HG03571 (cell line): Measurements from ENCODE around the gene ARSB.

Experiments used
- ATAC-seq: cut with Tn5 transposase; IDR thresholded peaks from one replicate; pipeline ENCODE4 v1.9.1; 2021; ENCODE audit not compliant: unreplicated experiment

The ARSB gene

DNA sequence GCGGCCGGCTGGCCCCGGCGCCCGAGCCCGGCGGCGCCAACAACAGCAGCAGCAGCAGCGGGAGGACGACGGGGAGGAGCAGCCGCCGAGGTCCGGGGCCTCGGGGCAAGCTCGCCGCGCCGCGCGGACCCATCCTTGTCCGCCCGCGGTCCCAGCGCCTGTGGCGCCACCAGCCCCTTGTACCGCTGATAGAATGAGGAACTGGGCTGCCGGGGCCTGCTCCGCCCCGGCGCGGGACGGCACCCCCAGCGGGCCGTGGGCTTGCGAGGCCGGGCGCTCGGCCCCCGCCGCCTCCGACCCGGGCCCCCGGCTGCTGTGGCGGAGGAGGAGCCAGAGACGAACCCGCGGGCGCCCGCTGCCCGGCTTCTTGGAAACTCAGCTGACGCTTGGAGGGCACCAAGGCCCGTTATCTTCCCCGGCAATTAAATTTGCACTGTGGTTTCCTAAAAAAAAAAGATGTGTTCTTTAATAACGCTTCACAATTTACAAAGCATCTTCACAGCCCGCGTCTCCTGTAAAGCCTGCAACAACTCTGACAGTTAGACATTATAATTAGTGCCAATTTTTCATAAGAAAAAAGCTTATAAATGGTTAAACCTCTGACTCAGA lies at the start of gene ARSB:
Gene ARSB (minus strand): TSS at position 195 of the 609 bp plus-strand sequence. CDS start 62 bp downstream, at position 133.
- peak; percentile 35 for ATAC-seq

DNA sequence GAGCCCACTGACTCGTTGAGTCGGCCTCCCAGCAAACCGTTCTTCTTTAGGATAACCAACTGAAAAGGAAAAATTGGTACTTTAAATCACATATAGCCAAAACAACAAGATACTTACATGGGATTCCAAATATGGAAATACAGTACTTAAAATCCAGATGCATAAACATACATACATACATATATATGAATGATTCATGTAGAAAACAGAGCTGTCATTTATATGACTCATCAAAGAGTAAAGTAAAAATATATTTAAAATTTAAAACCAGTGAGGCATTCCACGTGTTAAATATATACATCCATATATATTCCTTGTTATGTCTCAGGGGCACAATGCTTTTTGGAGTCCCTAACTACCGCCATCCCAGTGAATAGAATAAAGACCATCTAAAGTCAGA lies 47.7 kb upstream of the ARSB start:
- ATAC-seq, result no peak

DNA sequence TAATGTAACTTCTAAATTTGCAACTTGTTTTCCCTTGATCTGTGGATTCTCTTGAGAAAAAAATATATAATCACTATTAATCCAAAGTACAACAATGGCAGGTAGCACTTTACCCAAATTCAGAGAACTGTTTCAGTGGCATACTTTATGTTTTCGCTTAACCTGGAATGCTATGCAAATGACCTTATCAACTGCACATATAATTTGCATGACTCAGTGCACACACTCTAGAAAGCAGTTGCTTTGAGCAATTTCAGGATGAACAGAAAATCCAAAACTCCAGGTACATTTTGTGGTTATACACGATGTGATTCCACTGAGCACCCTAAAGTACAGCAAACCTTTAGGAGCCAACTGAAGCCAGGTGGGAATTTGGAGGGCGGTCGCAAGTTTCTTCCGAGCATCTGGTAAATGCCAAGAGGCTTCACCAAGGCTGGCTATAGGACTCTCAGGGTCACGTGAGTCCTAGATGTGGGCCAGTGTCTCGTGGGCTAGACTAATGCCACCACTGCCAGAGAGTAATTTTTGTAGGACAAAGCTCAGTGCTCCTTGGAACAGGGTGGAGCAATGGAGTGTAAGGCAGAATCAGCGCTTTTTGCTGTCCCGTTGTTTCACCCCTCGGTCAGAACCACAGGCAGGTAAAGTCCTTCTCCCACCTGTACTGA lies 47.1 kb upstream of the ARSB start:
- no peak for ATAC-seq

DNA sequence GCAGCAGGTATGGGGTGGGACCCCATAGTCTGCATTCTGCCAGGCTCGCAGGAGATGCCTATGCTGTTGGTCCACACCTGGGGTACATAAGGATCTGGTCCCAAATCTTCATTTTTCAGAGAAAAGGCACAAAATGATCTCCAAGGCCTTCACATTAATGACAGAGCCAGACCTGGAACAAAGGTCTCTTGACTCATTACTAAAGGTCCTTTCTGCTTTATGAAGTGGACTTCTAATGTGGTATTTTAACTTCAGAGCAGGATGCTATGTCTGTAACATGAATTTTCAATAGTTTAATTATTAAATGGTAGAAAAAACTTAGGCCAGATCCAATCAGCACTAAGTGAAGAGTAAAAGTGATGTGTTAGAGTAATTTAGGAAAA lies 46.4 kb upstream of the ARSB start:
- ATAC-seq, result no peak

DNA sequence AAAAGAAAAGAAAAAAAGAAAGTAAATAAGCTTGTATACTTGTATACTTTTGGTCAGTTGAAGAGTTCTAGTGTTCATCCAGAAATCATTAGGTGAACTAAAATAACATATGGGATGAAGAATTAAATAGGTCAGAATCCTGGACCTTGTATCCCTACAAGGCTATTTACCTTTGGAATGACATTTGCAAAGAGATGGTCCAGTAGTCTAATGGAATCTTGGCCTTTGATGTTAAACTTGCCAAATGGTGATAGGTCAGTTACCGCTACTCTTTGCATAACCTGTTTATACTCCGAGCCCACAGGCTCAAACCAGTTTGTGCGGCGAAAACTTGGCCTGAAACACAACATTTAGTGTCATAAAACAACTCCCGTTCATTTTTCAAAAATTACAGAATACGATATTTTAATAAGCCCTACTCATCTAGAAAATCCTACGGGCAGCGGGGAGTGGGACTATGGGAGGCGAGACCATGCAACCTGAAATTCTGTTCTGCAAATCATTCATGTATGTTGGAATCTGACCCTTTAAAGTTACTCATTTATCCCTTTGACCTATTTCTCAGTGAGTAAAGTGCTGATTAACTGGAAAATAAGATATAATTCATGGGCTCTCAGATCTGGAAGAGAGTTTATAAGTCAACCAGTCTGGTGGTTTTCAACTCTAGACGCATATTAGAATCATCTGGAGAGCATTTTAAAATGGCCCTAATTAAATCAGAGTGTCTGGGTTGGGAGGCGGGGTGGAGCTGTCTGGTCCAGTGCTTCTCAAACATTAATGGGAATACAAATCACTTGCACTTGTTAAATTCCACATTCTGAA lies 45.8 kb upstream of the ARSB start:
- ATAC-seq, result no peak

DNA sequence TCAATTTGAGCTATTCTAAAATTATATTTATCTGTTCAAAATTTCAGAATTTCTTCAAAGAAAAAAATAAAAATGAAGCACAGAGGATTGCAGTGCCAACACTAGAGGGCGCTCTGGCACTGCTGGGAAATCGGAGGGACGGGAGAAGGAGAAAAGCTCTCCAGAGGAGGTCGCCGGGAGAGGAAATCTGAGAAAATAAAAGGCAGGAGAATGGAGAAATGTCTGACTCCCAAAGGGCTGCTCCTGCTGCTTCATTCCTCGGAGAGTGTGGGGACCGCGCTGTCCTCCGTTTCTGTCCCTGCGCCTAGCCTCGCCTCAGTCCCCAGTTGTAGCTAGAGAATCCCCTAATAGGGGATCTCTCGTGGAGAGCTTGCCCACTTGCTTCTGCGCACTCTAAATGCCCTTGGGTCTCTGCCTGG lies 40.0 kb upstream of the ARSB start:
- ATAC-seq, result no peak

DNA sequence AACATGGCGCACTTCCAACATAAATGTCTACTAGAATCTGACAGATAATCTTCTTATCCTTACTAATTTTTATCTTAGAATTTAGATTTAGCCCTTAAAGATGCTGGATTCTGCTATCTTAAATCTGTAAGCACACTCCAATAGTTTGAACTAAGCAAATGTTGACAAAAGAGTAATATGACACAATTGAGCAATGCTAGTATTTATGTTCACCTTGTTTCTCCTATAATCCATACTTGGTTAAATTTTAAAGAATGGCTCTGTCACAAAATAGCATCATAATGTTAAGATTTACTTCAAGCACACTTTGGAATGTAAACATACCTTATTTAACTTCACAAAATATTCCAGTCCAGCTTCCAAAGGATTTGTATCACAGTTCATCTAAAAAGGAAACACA lies 38.8 kb upstream of the ARSB start:
- ATAC-seq, result no peak

DNA sequence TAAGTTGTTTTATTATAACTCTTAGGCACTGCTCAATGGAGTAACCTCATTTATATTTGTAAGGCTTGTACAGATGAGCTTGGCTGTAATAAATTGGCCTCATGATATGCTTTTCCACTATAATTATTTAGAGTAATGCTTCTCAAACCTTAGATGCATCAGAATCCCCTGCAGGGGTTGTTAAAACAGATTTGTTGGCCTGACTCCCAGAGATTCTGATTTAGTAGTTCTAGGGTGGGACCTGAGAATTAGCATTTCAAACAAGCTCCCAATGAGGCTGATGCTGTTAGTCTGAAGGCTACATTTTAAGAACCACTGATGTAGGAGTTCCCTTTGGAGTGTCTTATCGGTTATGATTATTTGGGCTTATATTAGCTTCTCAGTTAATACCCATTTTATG lies 38.2 kb upstream of the ARSB start:
- no peak for ATAC-seq

DNA sequence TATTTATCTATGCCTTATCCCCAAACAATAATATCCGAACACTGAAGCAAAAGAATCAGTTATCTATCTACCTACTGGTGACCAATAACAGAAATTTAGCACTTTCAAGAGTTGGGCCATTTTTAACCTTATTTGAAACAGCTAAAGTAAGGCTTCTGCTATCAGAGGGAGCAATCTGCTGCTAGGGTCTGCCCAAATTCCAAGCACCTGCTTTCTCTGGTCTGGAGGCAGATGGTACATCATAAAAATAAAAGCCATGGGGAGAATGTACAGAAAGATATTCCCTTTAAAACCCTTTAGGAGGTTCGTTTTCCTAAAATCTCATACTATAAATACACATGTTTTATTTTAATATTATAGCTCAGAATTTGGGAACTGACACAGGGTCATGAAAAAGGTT lies 37.7 kb upstream of the ARSB start:
- ATAC-seq, result no peak

DNA sequence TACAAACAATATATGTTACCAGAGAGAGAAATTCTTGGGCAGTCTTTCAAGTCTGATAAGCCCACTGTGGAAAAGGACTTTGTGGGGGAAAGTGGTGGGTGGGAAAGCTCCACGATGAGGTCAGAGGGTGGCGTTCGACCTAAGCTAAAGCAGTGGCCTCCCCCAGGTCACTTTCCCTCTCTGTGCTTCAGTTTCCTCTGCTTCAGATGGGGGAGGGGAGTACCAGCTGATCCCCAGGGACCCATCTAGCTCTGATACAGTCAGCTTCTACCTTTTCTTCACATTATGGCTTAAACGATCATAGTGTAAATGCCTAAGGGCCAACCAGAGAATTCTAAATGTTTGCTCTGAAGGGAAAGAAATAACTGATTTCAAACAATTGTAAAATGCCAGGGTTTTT lies 36.6 kb upstream of the ARSB start:
- no peak for ATAC-seq

DNA sequence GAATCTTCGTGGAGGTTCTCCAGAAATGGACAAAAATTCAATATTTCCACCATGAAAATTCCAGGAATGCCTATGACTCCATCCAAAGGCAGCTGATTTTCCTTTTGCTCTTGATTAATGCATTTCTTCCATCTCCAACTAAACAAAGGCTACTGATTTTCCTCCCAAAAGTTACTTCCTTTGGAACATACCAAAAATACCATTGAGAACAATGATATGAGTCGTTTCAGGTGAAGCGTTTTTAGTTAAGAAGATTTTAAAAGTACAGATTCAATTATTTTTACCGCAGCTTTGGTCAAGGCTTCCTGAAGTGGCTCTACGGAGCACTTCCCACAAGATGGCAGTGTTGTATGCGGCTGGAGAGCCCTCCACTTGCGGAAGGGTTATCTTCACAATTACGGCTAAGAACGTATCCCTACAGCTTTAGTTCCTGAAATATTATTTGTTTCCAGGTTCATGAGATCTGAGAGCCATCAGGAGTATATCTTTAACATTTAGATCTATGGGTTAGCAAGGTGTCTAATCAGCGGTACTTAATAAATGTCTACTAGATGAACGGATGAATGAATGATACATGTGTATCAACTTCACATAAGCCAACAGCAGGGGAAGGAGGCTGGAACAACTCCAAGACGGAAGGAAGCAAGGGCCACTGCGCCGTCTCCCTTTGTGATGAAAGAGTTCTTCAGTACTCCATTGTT lies 35.9 kb upstream of the ARSB start:
- no peak for ATAC-seq

DNA sequence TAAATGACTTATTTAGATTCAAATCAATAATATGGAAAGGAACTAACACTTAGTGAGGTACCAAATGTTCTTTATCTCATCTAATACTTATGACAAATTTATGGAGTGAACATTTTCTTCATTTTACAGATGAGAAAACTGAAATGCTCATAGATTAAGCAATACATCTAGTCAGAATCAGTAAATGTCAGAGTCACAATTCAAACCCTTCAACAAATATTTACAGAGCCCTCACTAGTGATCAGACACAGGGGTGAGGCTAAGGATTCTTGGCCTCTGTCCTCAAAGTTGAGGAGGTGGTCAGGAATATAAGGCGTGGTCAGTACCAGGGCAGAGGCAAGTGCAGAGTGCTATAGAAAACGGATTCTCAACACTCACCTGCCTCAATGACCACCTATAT lies 29.5 kb upstream of the ARSB start:
- no peak for ATAC-seq

DNA sequence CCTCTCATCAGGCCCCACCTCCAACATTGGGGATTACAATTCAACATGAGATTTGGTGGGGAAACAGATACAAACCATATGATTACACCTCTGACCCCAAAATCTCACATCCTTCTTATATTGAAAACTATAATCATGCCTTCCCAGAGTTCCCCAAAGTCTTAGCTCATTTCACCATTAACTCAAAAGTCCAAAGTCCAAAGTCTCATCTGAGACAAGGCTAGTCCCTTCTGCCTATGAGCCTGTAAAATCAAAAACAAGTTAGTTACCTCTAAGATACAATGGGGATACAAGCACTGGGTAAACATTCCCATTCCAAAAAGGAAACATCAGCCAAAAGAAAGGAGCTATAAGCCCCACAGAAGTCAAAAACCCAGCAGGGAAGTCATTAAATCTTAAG lies 26.8 kb upstream of the ARSB start:
- no peak for ATAC-seq

DNA sequence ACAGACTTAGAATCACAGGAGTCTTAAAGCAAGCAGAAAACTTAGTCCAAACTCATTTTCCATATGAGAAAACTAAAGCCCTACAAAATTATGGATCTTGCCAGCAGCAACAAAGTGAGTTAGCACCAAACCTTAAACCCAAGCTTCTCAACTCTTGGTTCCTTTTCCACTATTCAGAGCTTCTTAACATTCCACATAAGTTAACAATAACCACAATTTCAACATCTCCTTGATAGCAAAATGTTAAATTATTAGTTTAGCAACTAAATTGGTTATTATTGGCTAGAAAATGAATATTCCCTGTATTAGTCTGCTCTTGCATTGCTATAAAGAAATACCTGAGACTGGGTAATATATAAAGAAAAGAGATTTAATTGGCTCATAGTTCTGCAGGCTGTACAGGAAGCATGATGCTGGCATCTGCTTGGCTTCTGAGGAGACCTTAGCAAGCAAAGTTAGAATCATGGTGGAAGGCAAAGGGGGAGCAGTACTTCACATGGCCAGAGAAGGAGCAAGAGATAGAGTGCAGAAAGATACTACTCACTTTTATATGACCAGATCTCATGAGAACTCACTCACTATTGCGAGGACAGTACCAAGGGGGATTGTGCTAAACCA lies 26.2 kb upstream of the ARSB start:
- no peak for ATAC-seq

DNA sequence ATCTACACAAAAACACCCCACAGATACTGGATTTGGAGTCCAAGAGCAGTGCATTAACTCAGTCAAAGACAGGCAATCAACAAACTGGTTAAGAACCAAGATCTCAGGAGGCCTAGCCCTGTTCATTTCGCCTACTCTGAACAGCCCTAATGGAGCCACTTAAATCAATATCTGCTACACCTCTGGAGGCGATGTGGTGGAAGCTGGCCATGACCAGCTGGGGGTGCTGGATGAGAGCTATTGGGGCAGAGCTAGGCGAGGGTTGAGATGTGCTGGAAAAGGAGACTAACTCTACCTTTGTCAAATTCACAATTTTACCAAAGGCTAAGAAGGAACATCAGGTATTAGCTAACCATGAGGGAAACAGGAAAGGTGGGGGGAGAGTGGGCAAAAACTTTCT lies 23.3 kb upstream of the ARSB start:
- ATAC-seq, result no peak

DNA sequence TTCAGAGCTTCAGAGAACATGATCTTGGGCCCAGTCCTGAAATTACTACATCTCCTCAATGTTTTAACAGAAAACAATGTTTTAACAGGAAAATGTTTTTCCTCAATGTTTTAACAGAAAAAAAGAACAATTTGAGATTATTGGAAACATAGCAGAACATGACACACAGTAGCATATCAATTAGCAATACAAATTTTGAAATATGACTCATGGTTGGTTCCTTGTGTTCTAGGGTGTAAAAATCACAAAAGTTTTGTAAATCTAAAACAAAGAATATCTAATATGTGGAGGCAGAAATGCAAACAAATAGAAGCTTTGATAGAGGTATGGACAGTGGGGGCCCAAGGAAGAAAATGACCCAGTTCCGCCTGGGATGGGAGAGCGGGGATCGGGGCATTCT lies 22.8 kb upstream of the ARSB start:
- ATAC-seq, result no peak

DNA sequence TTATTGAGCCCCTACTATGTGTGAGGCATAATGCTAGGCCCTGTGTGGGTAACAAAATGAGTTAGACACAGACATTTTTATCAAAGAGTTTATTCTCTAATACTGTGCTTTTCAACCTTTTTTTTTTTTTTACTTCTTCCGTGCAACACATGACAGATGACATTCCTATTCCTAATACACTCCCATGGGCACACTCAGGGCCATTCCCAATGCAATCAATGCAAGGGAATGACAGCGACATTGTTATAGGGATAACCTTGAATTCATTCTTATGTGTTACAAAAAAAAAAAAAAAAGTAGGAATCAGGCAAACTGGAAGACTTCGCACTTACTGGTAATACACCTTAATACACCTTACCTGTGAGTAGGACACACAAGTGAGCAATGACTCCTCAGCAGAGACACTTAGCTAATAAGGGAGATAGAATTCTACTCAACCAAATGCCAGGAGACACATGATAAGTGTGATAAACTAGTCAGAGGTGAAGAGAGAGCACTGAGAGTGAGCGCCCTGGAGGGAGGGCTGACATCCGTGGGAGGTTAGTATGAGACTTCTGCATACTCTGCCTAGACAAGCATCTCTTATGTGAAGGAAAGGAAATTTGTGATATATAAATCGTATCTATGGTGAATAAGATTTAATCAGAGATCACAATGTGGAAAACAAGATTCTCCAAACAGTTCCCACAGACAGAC lies 21.0 kb upstream of the ARSB start:
- no peak for ATAC-seq

DNA sequence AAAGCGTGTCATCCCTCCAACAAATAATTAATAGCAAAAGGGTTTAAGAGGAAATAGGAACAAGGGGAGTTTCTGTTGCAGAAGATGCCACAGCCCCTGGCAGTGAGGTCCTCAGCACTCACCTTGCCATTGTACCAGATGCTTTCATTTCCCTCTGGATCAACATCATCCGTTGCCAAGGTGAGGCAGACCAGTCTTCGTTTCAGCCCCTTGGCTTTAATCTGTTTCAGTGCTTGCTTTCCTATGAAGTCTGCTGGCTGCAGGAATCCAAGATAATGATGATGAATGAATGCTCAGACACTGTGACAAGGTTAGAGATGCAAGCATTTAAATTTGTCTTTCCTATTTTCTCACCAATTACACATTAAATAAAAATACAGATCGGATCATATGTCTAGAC lies 20.0 kb upstream of the ARSB start:
- no peak for ATAC-seq

DNA sequence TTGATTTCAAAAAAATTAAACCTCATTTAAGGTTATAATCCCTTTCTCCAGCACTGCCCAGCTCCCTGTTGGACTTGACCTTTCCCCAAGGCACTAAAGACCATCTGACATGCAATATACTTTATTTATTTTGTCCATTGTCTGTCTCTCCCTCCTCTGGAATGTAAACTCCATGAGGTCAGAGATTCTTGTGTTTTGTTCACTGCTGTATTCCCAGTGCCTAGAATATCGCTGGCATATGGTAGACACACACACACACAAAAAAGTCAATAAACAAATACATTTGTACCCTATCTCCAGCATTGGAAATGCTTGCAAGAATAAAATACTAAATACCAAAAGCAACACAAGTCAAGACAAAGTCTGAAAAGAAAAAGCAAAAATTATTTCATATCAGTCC lies 17.3 kb upstream of the ARSB start:
- no peak for ATAC-seq

DNA sequence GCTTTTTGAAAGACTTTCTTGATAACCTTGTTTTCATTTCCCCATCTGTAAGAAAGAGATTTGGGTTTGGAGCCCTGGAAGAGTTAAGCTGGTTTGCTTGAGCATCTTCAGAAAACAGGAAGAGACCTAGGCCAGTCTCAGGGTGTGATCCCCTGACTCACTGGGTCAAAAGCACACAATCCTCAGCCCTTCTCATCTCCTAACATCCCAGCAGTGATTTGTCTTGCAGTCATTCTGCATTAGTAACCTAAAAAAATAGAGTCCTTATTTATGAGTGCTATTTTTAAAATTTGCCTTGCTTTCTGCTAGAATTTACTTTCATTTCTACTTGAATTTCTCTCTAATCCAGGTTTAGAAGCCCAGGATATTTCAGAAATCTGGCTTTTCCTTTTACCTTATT lies 16.4 kb upstream of the ARSB start:
- ATAC-seq, result no peak

DNA sequence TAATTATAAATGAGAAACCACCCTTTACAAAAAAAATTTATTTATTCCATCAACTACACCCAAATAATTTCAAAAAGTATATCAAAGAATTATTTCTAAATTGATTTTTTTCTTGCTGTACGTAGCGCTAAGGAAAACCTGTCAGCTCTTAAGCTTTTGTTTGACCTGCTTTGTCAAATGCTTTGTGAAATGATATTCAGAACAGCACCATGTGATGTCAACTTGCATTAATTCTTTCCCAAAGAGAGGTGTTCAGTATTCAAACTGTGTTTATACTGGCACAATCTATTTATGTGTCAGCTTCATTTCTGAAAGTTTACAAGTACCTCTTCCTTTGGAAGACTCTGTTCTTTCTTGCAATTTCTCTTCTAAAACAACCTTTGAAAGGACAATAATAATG lies 12.0 kb upstream of the ARSB start:
- ATAC-seq, result no peak
